Tibial nerve (tissue), 3 donors: ENCODE results near the gene LRRTM4.

Source experiments
- POLR2A ChIP-seq, 2 donors: fragments of 450-650 bp; IDR thresholded peaks; one replicate each; pipeline ENCODE4 v1.6.1; 2017; ENCODE audit warnings: antibody characterized with exemption in 2 of 2, mild to moderate bottlenecking in 2 of 2, moderate library complexity in 2 of 2
- TF ChIP-seq, protein P1 (sequence below), 5 experiments: fragments of 200-600 bp in 3 of 5; fragments of 450-650 bp in 2 of 5; sonication (generic) in 3 of 5; IDR thresholded peaks; one replicate each; pipeline ENCODE4 v1.5.1; 2016 to 2019; ENCODE audit warnings: antibody characterized with exemption in 5 of 5, mild to moderate bottlenecking in 3 of 5, moderate library complexity in 2 of 5

DNA sequence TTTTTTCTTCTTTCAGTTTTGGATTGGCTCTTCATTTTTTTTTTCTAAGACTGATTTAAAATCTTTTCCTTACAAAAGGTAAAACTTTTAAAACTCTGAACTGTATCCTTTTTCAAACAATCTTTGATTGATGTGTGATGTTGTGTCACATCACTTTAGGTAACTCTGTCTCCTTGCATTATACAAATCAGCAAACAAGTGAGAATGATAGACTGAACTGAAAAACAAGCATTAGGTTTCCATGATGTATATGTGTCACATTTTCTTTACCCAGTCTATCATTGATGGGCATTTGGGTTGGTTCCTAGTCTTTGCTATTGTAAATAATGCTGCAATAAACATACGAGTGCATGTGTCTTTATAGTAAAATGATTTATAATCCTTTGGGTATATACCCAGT is 655.7 kb downstream of the LRRTM4 start:
- TF ChIP-seq, protein P1, sequence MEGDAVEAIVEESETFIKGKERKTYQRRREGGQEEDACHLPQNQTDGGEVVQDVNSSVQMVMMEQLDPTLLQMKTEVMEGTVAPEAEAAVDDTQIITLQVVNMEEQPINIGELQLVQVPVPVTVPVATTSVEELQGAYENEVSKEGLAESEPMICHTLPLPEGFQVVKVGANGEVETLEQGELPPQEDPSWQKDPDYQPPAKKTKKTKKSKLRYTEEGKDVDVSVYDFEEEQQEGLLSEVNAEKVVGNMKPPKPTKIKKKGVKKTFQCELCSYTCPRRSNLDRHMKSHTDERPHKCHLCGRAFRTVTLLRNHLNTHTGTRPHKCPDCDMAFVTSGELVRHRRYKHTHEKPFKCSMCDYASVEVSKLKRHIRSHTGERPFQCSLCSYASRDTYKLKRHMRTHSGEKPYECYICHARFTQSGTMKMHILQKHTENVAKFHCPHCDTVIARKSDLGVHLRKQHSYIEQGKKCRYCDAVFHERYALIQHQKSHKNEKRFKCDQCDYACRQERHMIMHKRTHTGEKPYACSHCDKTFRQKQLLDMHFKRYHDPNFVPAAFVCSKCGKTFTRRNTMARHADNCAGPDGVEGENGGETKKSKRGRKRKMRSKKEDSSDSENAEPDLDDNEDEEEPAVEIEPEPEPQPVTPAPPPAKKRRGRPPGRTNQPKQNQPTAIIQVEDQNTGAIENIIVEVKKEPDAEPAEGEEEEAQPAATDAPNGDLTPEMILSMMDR (IDR thresholded peaks at IDR 0.05) = no peak
- TF ChIP-seq POLR2A (IDR thresholded peaks at IDR 0.05) = no peak
